HepG2 (cell line): ENCODE data around the gene HES2. TPM values are rescaled to one million over a fixed set of nuclear protein-coding genes. Genes with fewer than 3 reads are reported as not detected.
A peak's percentile ranks its signal among the peaks of the same experiment; 100 is the strongest.

Experiments
- ARNTL ChIP-seq: sonication (generic); formaldehyde crosslinking; IDR thresholded peaks from 2 replicates; pipeline ENCODE4 v1.4.0; 2020; ENCODE audit warnings: mild to moderate bottlenecking, missing genetic modification reagents
- E2F1 ChIP-seq: sonication (generic); formaldehyde crosslinking; IDR thresholded peaks from 2 replicates; pipeline ENCODE4 v1.5.0; 2020; ENCODE audit warnings: missing genetic modification reagents
- HMG20A ChIP-seq: IDR thresholded peaks from 2 replicates; pipeline ENCODE4 v1.6.1; 2016; ENCODE audit warnings: borderline replicate concordance
- KAT7 ChIP-seq: IDR thresholded peaks from 2 replicates; pipeline ENCODE4 v1.6.1; 2018; ENCODE audit warnings: borderline replicate concordance, missing compliant biosample characterization
- MAX ChIP-seq: IDR thresholded peaks from 2 replicates; pipeline ENCODE4 v1.6.1; 2012; ENCODE audit warnings: inconsistent platforms
- NAIF1 ChIP-seq: sonication (generic); formaldehyde crosslinking; IDR thresholded peaks from 2 replicates; pipeline ENCODE4 v1.5.0; 2020; ENCODE audit warnings: mild to moderate bottlenecking, missing genetic modification reagents, borderline replicate concordance
- NR3C1 ChIP-seq: sonication (generic); formaldehyde crosslinking; IDR thresholded peaks from 2 replicates; pipeline ENCODE4 v1.4.0; 2020; ENCODE audit warnings: missing genetic modification reagents
- XRCC5 ChIP-seq: fragments of 200-400 bp; formaldehyde crosslinking; optimal IDR thresholded peaks from 2 replicates; pipeline ENCODE3; 2017; ENCODE audit warnings: mild to moderate bottlenecking, low read length
- YEATS4 ChIP-seq: sonication (generic); formaldehyde crosslinking; IDR thresholded peaks from 2 replicates; pipeline ENCODE4 v1.4.0; 2020; ENCODE audit warnings: missing genetic modification reagents, borderline replicate concordance
- ZBTB46 ChIP-seq: sonication (generic); formaldehyde crosslinking; IDR thresholded peaks from 2 replicates; pipeline ENCODE4 v1.4.0; 2020; ENCODE audit warnings: mild to moderate bottlenecking, missing genetic modification reagents, borderline replicate concordance
- ZFP37 ChIP-seq: sonication (generic); formaldehyde crosslinking; IDR thresholded peaks from 2 replicates; pipeline ENCODE4 v1.4.0; 2020; ENCODE audit warnings: missing genetic modification reagents, borderline replicate concordance
- ZFY ChIP-seq: sonication (generic); formaldehyde crosslinking; IDR thresholded peaks from 2 replicates; pipeline ENCODE4 v1.4.0; 2020; ENCODE audit warnings: missing genetic modification reagents
- ZMYM2 ChIP-seq: sonication (generic); formaldehyde crosslinking; IDR thresholded peaks from 2 replicates; pipeline ENCODE4 v1.8.0; 2022; ENCODE audit warnings: mild to moderate bottlenecking, missing genetic modification reagents
- ZNF101 ChIP-seq: sonication (generic); formaldehyde crosslinking; IDR thresholded peaks from 2 replicates; pipeline ENCODE4 v1.4.0; 2020; ENCODE audit warnings: mild to moderate bottlenecking, low read depth, missing genetic modification reagents, borderline replicate concordance
- ZNF331 ChIP-seq: sonication (generic); formaldehyde crosslinking; IDR thresholded peaks from 2 replicates; pipeline ENCODE4 v1.4.0; 2020; ENCODE audit warnings: missing genetic modification reagents
- ZNF337 ChIP-seq: sonication (generic); formaldehyde crosslinking; IDR thresholded peaks from 2 replicates; pipeline ENCODE4 v1.5.1; 2020; ENCODE audit warnings: missing genetic modification reagents, low read depth, mild to moderate bottlenecking, borderline replicate concordance
- ZNF343 ChIP-seq: sonication (generic); formaldehyde crosslinking; IDR thresholded peaks from 2 replicates; pipeline ENCODE4 v1.4.0; 2020; ENCODE audit warnings: mild to moderate bottlenecking, missing genetic modification reagents
- ZNF512B ChIP-seq: sonication (generic); formaldehyde crosslinking; IDR thresholded peaks from 2 replicates; pipeline ENCODE4 v1.5.1; 2020; ENCODE audit warnings: missing genetic modification reagents, mild to moderate bottlenecking, borderline replicate concordance
- ZNF704 ChIP-seq: sonication (generic); formaldehyde crosslinking; IDR thresholded peaks from 2 replicates; pipeline ENCODE4 v1.8.1; 2023; ENCODE audit warnings: mild to moderate bottlenecking, inconsistent platforms, moderate library complexity, missing genetic modification reagents, borderline replicate concordance
- polyA plus RNA-seq, 8 experiments: library from polyadenylated mRNA; depleted of rRNA in 3 of 8; stranded (reverse) in 7 of 8; unstranded in 1 of 8; fragments of >200 nt; fragmentation: Illumina TruSeq in 4 of 8; extraction: Trizol in 4 of 8; gene quantifications; 2 replicates each; pipeline versions ENCODE4 v1.2.1 to v1.2.3, GENCODE V29; 2011 to 2016; ENCODE audit warnings: low read depth in 4 of 8, missing spikeins in 1 of 8, mixed read lengths in 1 of 8; ENCODE audit not compliant: insufficient read depth in 1 of 8
- total RNA-seq, 5 experiments: library from RNA; depleted of rRNA; stranded (reverse); fragments of >200 nt; fragmentation: Illumina TruSeq; extraction: Trizol; gene quantifications; 2 replicates each; pipeline ENCODE4 v1.2.3, GENCODE V29; 2016; ENCODE audit warnings: low read depth in 1 of 5

The HES2 gene
- total and polyA plus RNA-seq, 2 of the 13 experiments (the other 11 are each of a cell fraction or from before 2014, with no cell fraction given), result 0.11 to 0.17 TPM

- TF ChIP-seq YEATS4 (CRISPR knock-in tag), result peak; percentile 12; the same call in 1 of the 2 replicates
- peak; percentile 49; the same call in 1 of the 2 replicates for TF ChIP-seq E2F1 (CRISPR knock-in tag)
- TF ChIP-seq ZNF704 (CRISPR knock-in tag), result no peak; the same call in 1 of the 2 replicates
- TF ChIP-seq ZNF337 (CRISPR knock-in tag), result no peak
- TF ChIP-seq MAX, result no peak
- TF ChIP-seq ZNF331 (CRISPR knock-in tag), result peak; percentile 10; the same call in 1 of the 2 replicates
- TF ChIP-seq ZNF101 (CRISPR knock-in tag), result no peak
- 0 out of 2 replicates have a peak, but pooled peaks have one; percentile 3 for TF ChIP-seq NAIF1
- no peak for TF ChIP-seq ZFP37 (CRISPR knock-in tag)
- peak; percentile 59; the same call in 1 of the 2 replicates for TF ChIP-seq KAT7 (CRISPR knock-in tag)
- no peak for TF ChIP-seq HMG20A (CRISPR knock-in tag)
- TF ChIP-seq ZNF512B (CRISPR knock-in tag), result no peak
- no peak for TF ChIP-seq ZBTB46 (CRISPR knock-in tag)
- TF ChIP-seq XRCC5, result no peak
- TF ChIP-seq ZFY (CRISPR knock-in tag), result peak; percentile 36; the same call in 1 of the 2 replicates
- TF ChIP-seq ARNTL (CRISPR knock-in tag), result peak; percentile 79
- TF ChIP-seq ZMYM2 (CRISPR knock-in tag), result peak; percentile 75; the same call in 1 of the 2 replicates
- TF ChIP-seq ZNF343 (CRISPR knock-in tag), result peak; percentile 75; the same call in 1 of the 2 replicates
- TF ChIP-seq NR3C1 (CRISPR knock-in tag), result no peak
Observed at GRCh38 chr1:6447818-6448748, 28.4 kb upstream of the HES2 start (continued).
